HG03097 (cell line): ENCODE measurements around the gene RCSD1.
"Not testable (repeated sequence)": the region's sequence is repeated elsewhere in the genome, so short reads cannot be mapped to it uniquely, and the experiment has no call there.

Source experiments
- ATAC-seq: cut with Tn5 transposase; IDR thresholded peaks from one replicate; pipeline ENCODE4 v1.9.1; 2021; ENCODE audit not compliant: unreplicated experiment, low FRiP score

The RCSD1 gene

GRCh38 chr1:167629681-167630567 is at the start of gene RCSD1:
RCSD1 (plus strand) TSS chr1:167630232; CDS start chr1:167630424, 192 bp downstream.
- ATAC-seq: no peak

- no peak for ATAC-seq
These were observed 48.0 kb upstream of the RCSD1 start for GRCh38 chr1:167582064-167582463.

GRCh38 chr1:167582722-167583121 is 47.3 kb upstream of the RCSD1 start:
- no peak for ATAC-seq

GRCh38 chr1:167584581-167584980 is 45.5 kb upstream of the RCSD1 start:
- no peak for ATAC-seq

- ATAC-seq: no peak
These were observed 42.7 kb upstream of the RCSD1 start for GRCh38 chr1:167587342-167587741.

- no peak for ATAC-seq
These were observed 42.2 kb upstream of the RCSD1 start for GRCh38 chr1:167587872-167588271.

- no peak for ATAC-seq
These were observed 41.7 kb upstream of the RCSD1 start for GRCh38 chr1:167588361-167588760.

- no peak for ATAC-seq
These were observed 37.6 kb upstream of the RCSD1 start for GRCh38 chr1:167592475-167592874.

GRCh38 chr1:167593860-167594259 is 36.2 kb upstream of the RCSD1 start:
- ATAC-seq: no peak

GRCh38 chr1:167594822-167595221 is 35.2 kb upstream of the RCSD1 start:
- ATAC-seq: no peak

- peak; percentile 79 for ATAC-seq
These were observed 30.0 kb upstream of the RCSD1 start for GRCh38 chr1:167599957-167600581.

- ATAC-seq: no peak
These were observed 28.3 kb upstream of the RCSD1 start for GRCh38 chr1:167601442-167602383.

- ATAC-seq: no peak
These were observed 27.2 kb upstream of the RCSD1 start for GRCh38 chr1:167602840-167603239.

GRCh38 chr1:167605576-167605975 is 24.5 kb upstream of the RCSD1 start:
- ATAC-seq: no peak

- ATAC-seq: no peak
These were observed 18.0 kb upstream of the RCSD1 start for GRCh38 chr1:167611983-167612382.

GRCh38 chr1:167612587-167613385 is 17.2 kb upstream of the RCSD1 start:
- no peak for ATAC-seq

- ATAC-seq: not testable (repeated sequence)
These were observed 16.0 kb upstream of the RCSD1 start for GRCh38 chr1:167613984-167614383.

GRCh38 chr1:167614851-167615250 is 15.2 kb upstream of the RCSD1 start:
- ATAC-seq: no peak

GRCh38 chr1:167616521-167616920 is 13.5 kb upstream of the RCSD1 start:
- no peak for ATAC-seq
